ENCODE results near the gene NT5DC3. TPM values are rescaled to one million over a fixed set of nuclear protein-coding genes. Genes with fewer than 3 reads are reported as not detected.

The NT5DC3 gene
- total and polyA plus RNA-seq, 2 of the 13 experiments (the other 11 are each of a cell fraction or from before 2014, with no cell fraction given), result 3.2 to 6.6 TPM

DNA sequence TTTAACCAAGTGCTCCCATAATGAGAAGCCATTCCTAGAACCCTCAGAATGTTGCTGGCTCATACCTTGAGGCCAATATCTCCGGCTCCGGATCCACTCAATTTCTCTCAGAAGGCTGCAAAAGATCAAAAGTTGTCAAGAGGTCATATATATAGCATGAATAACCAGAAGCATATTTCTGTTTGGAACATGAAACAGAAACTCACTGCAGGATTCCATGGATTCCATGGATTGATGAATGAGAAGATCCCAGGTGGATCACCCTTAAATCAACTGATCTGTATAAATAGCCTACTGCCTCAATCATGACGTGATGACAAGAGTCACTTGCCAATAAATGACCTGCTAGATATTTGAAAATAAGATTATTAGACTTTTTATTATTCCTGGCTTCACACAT, 3.3 kb upstream of the NT5DC3 start:
- Histone ChIP-seq H3K27ac (ENCODE audit: extremely low read length, insufficient read depth, low read length) (no peak overlapping the region), H2AFZ (ENCODE audit: low read length) (no peak overlapping the region), H3K79me2 (ENCODE audit: insufficient read depth, low read length) (peaks cover 14% of the 10 kb centered on the region), H3K4me3 (replicated peaks in 1 of 3; ENCODE audit: insufficient read depth in 1 of 3, low read depth in 2 of 3, low read length in 3 of 3) (no peak overlapping the region), H3K4me1 (ENCODE audit: insufficient read depth, low read length) (peaks cover 44% of the 10 kb centered on the region), H3K27me3 (ENCODE audit: control insufficient read depth in 1 of 2, insufficient read depth in 2 of 2, low read length in 2 of 2) (no peaks in the 10 kb centered on the region; a peak in 1 of 5 replicates), H3K9me3 (ENCODE audit: low read length) (no peaks in the 10 kb centered on the region), H4K20me1 (ENCODE audit: insufficient read depth, low read length) (peaks cover under 1% of the 10 kb centered on the region; the same call in 1 of the 2 replicates), H3K36me3 (replicated peaks in 1 of 2; ENCODE audit: control insufficient read depth in 1 of 2, insufficient read depth in 2 of 2, low read length in 2 of 2) (no peaks in the 10 kb centered on the region), H3K9ac (ENCODE audit: insufficient read depth, low read depth, low read length) (no peak overlapping the region), H3K4me2 (ENCODE audit: low read depth, low read length) (no peak overlapping the region)
- TF ChIP-seq GABPB1 (CRISPR knock-in tag; IDR thresholded peaks at IDR 0.05), result no peak
- TF ChIP-seq, protein P1, sequence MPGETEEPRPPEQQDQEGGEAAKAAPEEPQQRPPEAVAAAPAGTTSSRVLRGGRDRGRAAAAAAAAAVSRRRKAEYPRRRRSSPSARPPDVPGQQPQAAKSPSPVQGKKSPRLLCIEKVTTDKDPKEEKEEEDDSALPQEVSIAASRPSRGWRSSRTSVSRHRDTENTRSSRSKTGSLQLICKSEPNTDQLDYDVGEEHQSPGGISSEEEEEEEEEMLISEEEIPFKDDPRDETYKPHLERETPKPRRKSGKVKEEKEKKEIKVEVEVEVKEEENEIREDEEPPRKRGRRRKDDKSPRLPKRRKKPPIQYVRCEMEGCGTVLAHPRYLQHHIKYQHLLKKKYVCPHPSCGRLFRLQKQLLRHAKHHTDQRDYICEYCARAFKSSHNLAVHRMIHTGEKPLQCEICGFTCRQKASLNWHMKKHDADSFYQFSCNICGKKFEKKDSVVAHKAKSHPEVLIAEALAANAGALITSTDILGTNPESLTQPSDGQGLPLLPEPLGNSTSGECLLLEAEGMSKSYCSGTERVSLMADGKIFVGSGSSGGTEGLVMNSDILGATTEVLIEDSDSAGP (CRISPR knock-in tag; IDR thresholded peaks at IDR 0.05; ENCODE audit: borderline replicate concordance), result no peak
- TF ChIP-seq ZNF549 (CRISPR knock-in tag; IDR thresholded peaks at IDR 0.05), result no peak
- TF ChIP-seq ETV6 (CRISPR knock-in tag; conservative IDR thresholded peaks at IDR 0.05), result no peak
- no peak for TF ChIP-seq U2AF2 (IDR thresholded peaks at IDR 0.05; ENCODE audit: low read depth, low read length)
- no peak for TF ChIP-seq ZNF713 (CRISPR knock-in tag; IDR thresholded peaks at IDR 0.05)
- TF ChIP-seq ZNF264 (CRISPR knock-in tag; IDR thresholded peaks at IDR 0.05), result no peak
- TF ChIP-seq ZNF790 (CRISPR knock-in tag; IDR thresholded peaks at IDR 0.05; ENCODE audit: borderline replicate concordance), result no peak
- TF ChIP-seq ATF5 (CRISPR knock-in tag; IDR thresholded peaks at IDR 0.05; ENCODE audit: low read depth), result no peak
- no peak for TF ChIP-seq ZNF446 (CRISPR knock-in tag; IDR thresholded peaks at IDR 0.05)
- TF ChIP-seq BORCS8-MEF2B (CRISPR knock-in tag; IDR thresholded peaks at IDR 0.05), result no peak
- TF ChIP-seq RAD21 (CRISPR knock-in tag; IDR thresholded peaks at IDR 0.05), result no peak
- TF ChIP-seq ZNF260 (CRISPR knock-in tag; IDR thresholded peaks at IDR 0.05; ENCODE audit: borderline replicate concordance, low read depth), result no peak
- TF ChIP-seq TARDBP (CRISPR knock-in tag; IDR thresholded peaks at IDR 0.05), result no peak
- TF ChIP-seq ELF1 (CRISPR knock-in tag; IDR thresholded peaks at IDR 0.05), result no peak
- ATAC-seq (no peak), DNase-seq (ENCODE audit: low spot score) (no peak), FAIRE-seq (no peak)
- WGBS (ENCODE audit: low lambda C conversion rate), result 52% methylated on average over 3 of the region's 3 CpGs
- in situ Hi-C loops (cut with HindIII; ENCODE audit: extremely low pct_ligation_motif_present, low pct_unique_long_range_greater_than_20kb) (no loop called here), intact Hi-C loops (cut with micrococcal nuclease; ENCODE audit: unreplicated experiment) (no loop called here)
- POLR2A ChIA-PET, result no interaction called here
- BruUV-seq (replicated peaks), result no TSS peak
- CTCF ChIA-PET (ENCODE audit: low intra/inter-chr PET ratio, low total read pairs), result no interaction called here

Data from HepG2 (cell line).